ENCODE data around the gene DNMBP.

Gene DNMBP

GRCh38 chr10:100009793-100010676 lies at the start of gene DNMBP:
DNMBP (minus strand) TSS chr10:100009947; CDS start chr10:99972124, 37,823 bp downstream.
- no peak for DNase-seq

GRCh38 chr10:100057948-100058347 lies 48.2 kb upstream of the DNMBP start:
- DNase-seq = no peak

- DNase-seq = no peak
Observed at GRCh38 chr10:100053686-100054460, 44.1 kb upstream of the DNMBP start.

GRCh38 chr10:100046021-100046486 lies 36.3 kb upstream of the DNMBP start:
- DNase-seq = peak; percentile 2

- DNase-seq = no peak
Observed at GRCh38 chr10:100045592-100045991, 35.8 kb upstream of the DNMBP start.

GRCh38 chr10:100043796-100044195 lies 34.0 kb upstream of the DNMBP start:
- no peak for DNase-seq

- DNase-seq = no peak
Observed at GRCh38 chr10:100043344-100043743, 33.6 kb upstream of the DNMBP start.

- peak; percentile 1 for DNase-seq
Observed at GRCh38 chr10:100041306-100042002, 31.7 kb upstream of the DNMBP start.

GRCh38 chr10:100038561-100039071 lies 28.9 kb upstream of the DNMBP start:
- DNase-seq = no peak

- no peak for DNase-seq
Observed at GRCh38 chr10:100037758-100038315, 28.1 kb upstream of the DNMBP start.

- DNase-seq = no peak
Observed at GRCh38 chr10:100036850-100037249, 27.1 kb upstream of the DNMBP start.

GRCh38 chr10:100033766-100034418 lies 24.1 kb upstream of the DNMBP start:
- DNase-seq = no peak

- no peak for DNase-seq
Observed at GRCh38 chr10:100027416-100027815, 17.7 kb upstream of the DNMBP start.

- peak; percentile 84 for DNase-seq
Observed at GRCh38 chr10:100025576-100025975, 15.8 kb upstream of the DNMBP start.

GRCh38 chr10:100024748-100025147 lies 15.0 kb upstream of the DNMBP start:
- DNase-seq = peak; percentile 19

- no peak for DNase-seq
Observed at GRCh38 chr10:100022403-100022802, 12.7 kb upstream of the DNMBP start.

- DNase-seq = peak; percentile 33
Observed at GRCh38 chr10:100021322-100021721, 11.6 kb upstream of the DNMBP start.

GRCh38 chr10:100020886-100021253 lies 11.1 kb upstream of the DNMBP start:
- DNase-seq = peak; percentile 53

- DNase-seq = peak; percentile 53
Observed at GRCh38 chr10:100020142-100020885, 10.6 kb upstream of the DNMBP start.

GRCh38 chr10:100019787-100020141 lies 10.0 kb upstream of the DNMBP start:
- peak; percentile 40 for DNase-seq

- peak; percentile 74 for DNase-seq
Observed at GRCh38 chr10:100014071-100014762, 4.5 kb upstream of the DNMBP start.
